AG20443 (cell line): Measurements from ENCODE around the gene PTPRM.
"Not testable (repeated sequence)": the region's sequence is repeated elsewhere in the genome, so short reads cannot be mapped to it uniquely, and the experiment has no call there.

ENCODE experiments used
- DNase-seq: peaks from one replicate; pipeline ENCODE4 v3.0.0; 2012; ENCODE audit warnings: low spot score, mixed read lengths

PTPRM gene

GRCh38 chr18:7727361-7728076, 160.4 kb downstream of the PTPRM start:
- no peak for DNase-seq

GRCh38 chr18:7728297-7728696, 161.2 kb downstream of the PTPRM start:
- no peak for DNase-seq

GRCh38 chr18:7729868-7730267, 162.8 kb downstream of the PTPRM start:
- DNase-seq: no peak

- DNase-seq: no peak
Measured at GRCh38 chr18:7730682-7731081, 163.6 kb downstream of the PTPRM start.

GRCh38 chr18:7733642-7734041, 166.5 kb downstream of the PTPRM start:
- no peak for DNase-seq

- DNase-seq: no peak
Measured at GRCh38 chr18:7735196-7735595, 168.1 kb downstream of the PTPRM start.

- no peak for DNase-seq
Measured at GRCh38 chr18:7735626-7736175, 168.6 kb downstream of the PTPRM start.

GRCh38 chr18:7736526-7736925, 169.4 kb downstream of the PTPRM start:
- not testable (repeated sequence) for DNase-seq

- DNase-seq: no peak
Measured at GRCh38 chr18:7737550-7737949, 170.4 kb downstream of the PTPRM start.

- DNase-seq: no peak
Measured at GRCh38 chr18:7740821-7741220, 173.7 kb downstream of the PTPRM start.

- no peak for DNase-seq
Measured at GRCh38 chr18:7741640-7742039, 174.5 kb downstream of the PTPRM start.

GRCh38 chr18:7742224-7742623, 175.1 kb downstream of the PTPRM start:
- DNase-seq: no peak

GRCh38 chr18:7743256-7743655, 176.1 kb downstream of the PTPRM start:
- no peak for DNase-seq

GRCh38 chr18:7746106-7746505, 179.0 kb downstream of the PTPRM start:
- DNase-seq: no peak

- DNase-seq: no peak
Measured at GRCh38 chr18:7748251-7749007, 181.3 kb downstream of the PTPRM start.

- DNase-seq: no peak
Measured at GRCh38 chr18:7749008-7749405, 181.9 kb downstream of the PTPRM start.

- DNase-seq: no peak
Measured at GRCh38 chr18:7749510-7749981, 182.4 kb downstream of the PTPRM start.

GRCh38 chr18:7750095-7750663, 183.1 kb downstream of the PTPRM start:
- no peak for DNase-seq

GRCh38 chr18:7750966-7751365, 183.8 kb downstream of the PTPRM start:
- no peak for DNase-seq

- DNase-seq: no peak
Measured at GRCh38 chr18:7754258-7754657, 187.1 kb downstream of the PTPRM start.

GRCh38 chr18:7754725-7755181, 187.6 kb downstream of the PTPRM start:
- DNase-seq: no peak

GRCh38 chr18:7755753-7756475, 188.8 kb downstream of the PTPRM start:
- DNase-seq: no peak
